Stimulated activated CD8-positive, alpha-beta memory T cell treated with anti-CD3 and anti-CD28 coated beads, Interleukin-15, amount 100 ng/mL, for 1 hour (primary cell): Measurements from ENCODE around the gene AGTR2.
"Not testable (repeated sequence)": the region's sequence is repeated elsewhere in the genome, so short reads cannot be mapped to it uniquely, and the experiment has no call there.

Experiments used
- DNase-seq: peaks from one replicate; pipeline ENCODE4 v3.0.0-alpha.2; 2020; ENCODE audit warnings: low read depth

AGTR2 gene, protein sequence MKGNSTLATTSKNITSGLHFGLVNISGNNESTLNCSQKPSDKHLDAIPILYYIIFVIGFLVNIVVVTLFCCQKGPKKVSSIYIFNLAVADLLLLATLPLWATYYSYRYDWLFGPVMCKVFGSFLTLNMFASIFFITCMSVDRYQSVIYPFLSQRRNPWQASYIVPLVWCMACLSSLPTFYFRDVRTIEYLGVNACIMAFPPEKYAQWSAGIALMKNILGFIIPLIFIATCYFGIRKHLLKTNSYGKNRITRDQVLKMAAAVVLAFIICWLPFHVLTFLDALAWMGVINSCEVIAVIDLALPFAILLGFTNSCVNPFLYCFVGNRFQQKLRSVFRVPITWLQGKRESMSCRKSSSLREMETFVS

DNA sequence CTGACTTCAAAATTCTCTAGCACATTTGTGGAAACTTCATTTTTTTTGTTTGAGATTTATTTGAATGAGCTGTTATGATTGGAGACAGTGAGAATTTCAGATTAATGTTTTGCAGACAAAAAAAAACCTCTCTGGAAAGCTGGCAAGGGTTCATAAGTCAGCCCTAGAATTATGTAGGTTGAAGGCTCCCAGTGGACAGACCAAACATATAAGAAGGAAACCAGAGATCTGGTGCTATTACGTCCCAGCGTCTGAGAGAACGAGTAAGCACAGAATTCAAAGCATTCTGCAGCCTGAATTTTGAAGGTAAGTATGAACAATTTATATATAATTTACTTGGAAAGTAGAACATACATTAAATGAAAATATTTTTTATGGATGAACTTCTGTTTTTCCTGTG is at the start of gene AGTR2:
Gene AGTR2 (plus strand): TSS at position 234 of the 400 bp plus-strand sequence. CDS start 1,537 bp downstream, outside the sequence.
- no peak for DNase-seq

DNA sequence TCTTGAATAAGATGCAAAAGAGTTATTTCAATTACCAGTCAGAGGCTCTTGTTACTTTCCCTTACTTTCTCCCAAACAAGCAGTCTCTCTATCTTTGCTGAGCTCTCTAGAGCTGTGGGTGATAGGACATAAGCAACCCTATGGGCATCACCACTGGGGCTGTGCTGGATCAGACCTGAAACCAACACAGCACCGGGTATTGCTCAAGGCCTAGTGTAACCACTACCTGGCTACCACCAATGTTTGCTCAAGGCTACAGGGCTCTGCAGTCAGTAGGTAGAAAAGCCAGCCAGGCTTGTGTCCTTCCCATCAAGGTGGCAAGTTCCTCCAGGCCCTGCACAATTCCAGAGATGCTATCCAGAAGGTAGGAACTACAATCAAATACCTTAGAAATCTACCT is 35.3 kb upstream of the AGTR2 start:
- DNase-seq, result no peak

DNA sequence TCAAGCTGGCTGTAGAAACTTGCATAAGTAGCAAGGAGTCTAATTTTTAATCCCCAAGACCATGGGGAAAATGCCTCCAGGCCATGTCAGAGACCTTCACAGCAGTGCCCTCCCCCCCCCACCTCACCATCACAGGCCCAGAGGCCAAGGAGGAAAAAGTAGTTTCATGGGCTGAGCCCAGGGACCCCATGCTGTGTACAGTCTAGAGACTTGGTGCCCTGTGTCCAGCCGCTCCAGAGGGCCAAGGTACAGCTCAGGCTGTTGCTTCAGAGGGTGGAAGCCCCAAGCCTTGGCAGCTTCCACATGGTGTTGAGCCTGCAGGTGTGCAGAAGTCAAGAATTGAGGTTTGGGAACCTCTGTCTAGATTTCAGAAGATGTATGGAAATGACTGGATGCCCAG is 29.3 kb upstream of the AGTR2 start:
- not testable (repeated sequence) for DNase-seq

DNA sequence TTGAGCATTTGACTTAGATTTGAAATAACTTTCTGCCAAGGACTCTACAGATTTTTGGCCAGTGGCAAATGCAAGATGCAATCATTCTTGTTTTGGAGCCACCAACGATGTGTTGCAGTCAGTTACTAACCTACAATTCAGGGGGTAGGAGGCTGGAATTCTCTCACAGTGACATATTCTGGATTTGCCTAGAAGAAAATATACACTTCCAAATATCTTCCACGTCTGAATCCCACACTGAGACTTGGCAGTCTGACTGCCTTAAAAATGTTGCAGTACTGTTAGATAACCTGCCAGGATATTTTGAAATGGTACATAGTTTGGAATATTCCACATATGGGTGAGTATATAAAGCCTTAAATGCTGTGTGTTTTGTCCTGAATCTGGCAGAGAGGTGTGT is 27.6 kb upstream of the AGTR2 start:
- DNase-seq, result no peak

DNA sequence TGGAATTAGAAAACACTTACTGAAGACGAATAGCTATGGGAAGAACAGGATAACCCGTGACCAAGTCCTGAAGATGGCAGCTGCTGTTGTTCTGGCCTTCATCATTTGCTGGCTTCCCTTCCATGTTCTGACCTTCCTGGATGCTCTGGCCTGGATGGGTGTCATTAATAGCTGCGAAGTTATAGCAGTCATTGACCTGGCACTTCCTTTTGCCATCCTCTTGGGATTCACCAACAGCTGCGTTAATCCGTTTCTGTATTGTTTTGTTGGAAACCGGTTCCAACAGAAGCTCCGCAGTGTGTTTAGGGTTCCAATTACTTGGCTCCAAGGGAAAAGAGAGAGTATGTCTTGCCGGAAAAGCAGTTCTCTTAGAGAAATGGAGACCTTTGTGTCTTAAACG is 2.4 kb downstream of the AGTR2 start:
- no peak for DNase-seq

DNA sequence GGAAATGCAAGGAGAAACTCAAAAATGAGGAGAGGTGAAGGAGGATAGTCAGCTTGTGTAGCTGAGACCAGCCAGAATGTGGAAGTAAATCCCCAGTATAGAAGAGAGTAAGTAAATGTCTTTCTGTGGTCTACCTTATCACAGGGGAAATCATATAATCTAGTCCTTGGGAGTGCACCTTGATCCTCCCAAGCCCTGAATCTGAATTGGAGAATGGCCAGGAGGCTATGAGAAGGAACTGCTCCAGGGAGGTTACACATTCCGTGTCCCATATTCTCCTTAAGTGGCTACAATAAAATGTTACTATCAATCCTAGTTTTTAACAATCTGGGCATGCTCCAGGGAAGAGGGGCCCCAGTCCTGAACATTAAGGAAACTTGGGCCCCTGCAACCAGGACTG is 10.8 kb downstream of the AGTR2 start:
- DNase-seq, result no peak

DNA sequence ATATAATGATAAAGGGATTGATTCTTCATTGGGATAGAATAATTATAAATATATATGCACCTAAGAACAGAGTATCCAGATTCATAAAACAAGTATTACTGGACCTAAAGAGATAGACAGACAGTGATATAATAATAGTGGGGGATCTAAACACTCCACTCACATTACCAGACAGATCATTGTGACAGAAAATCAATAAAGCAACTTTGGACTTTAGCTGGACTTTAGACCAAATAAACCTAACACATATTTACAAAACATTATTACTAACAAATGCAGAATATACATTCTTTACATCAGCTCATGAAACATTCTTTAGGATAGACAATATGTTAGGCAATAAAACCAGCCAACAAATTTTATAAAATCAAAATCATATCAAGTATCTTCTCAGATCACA is 14.6 kb downstream of the AGTR2 start:
- DNase-seq, result no peak

DNA sequence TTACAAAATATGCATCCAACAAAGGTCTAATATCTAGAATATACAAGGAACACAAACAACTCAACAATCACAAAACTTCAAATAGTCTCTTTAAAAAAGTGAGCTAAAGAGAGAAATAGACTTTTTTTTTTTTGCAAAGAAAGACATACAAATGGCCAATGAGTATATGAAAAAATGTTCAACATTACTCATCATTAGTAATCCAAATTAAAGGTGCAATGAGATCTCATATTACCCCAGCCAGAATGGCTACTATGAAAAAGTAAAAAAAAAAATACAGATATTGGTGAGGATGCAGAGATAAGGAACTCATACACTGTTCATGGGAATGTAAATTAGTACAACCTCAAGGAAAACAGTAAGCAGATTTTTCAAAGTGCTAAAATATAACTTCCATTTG is 24.1 kb downstream of the AGTR2 start:
- no peak for DNase-seq

DNA sequence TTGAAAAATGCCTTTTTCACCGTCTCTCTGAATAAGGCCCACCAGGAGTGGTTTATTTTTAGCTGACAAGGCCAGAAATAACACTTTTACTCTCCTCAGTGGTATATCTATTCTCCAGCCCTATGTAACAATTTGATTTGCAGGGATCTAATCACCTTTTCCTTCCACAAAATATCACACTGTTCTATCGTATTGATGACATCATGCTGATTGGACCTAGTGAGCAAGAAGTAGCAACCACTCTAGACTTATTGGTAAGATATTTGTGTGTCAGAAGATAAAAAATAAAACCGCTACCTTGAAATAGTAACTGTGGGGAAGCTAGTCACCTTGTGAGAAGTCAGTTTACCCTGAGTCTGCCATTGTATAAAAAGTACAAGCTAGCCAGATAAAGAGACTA is 27.7 kb downstream of the AGTR2 start:
- no peak for DNase-seq

DNA sequence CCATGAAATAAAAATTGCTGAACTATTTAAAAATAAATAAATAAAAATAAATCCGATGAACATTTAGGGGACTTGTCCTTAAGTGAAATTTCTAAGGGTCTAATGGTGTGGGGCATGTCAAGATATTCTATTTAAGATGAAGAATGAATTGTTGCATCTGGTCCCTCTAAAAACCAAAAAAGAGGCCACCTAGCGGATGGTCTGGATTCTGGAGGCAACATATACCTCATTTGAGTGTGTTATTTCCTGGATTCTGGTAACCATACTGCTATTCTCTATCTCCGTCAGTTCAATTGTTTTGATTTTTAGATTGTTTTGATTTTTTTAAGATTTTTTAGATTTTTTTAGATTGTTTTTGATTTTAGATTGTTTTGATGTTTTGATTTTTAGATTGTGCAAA is 28.3 kb downstream of the AGTR2 start:
- no peak for DNase-seq

DNA sequence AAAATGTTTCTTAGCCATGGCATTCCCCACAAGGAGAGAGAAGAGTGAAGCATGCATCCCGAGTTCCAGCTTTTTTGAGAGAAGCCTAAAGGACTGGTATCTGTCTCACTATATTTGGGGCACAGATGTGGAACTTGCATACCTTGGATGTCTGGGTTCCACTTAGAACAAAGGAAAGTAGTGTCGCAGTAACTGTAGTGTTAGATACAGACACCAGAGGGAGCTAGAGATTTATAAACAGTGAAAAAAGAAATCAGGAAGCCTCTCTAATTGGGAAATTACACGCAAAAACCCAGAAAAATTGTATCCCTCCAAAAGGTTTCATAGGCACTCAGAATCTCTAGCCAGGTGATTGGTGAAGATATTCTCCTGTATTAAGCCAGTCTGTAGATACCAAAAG is 34.4 kb downstream of the AGTR2 start:
- DNase-seq, result no peak

DNA sequence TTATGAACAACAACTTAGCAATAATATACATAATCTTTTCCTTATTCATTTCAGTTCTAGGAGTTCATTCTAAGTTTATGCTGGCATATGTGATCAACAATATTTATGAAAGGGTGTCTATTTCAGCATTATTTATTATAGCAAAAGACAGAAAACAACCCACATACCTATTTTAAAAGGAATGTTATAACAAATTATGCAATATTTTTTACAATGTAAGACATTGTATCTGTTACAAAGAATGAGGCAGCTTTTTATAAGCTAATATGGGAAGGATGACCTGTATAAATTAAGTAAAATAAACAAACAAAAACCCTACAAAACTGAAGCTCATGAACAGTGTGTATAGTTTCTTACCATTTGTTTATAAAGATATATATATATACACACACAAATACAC is 42.7 kb downstream of the AGTR2 start:
- no peak for DNase-seq

DNA sequence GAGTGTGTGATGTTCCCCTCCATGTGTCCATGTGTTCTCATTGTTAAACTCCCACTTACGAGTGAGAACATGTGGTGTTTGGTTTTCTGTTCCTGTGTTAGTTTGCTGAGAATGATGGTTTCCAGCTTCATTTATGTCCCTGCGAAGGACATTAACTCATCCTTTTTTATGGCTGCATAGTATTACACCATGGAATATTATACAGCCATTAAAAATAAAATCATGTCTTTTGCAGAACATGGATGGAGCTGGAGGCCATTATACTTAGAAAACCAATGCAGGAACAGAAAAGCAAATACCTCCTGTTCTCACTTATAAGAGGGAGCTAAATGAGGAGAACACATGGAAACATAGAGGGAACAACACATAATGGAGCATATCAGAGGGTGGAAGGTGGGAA is 46.5 kb downstream of the AGTR2 start:
- DNase-seq, result not testable (repeated sequence)
